Fibroblast of pulmonary artery (primary cell): ENCODE results near the gene SYT8.

Experiments used
- DNase-seq: peaks from one replicate; pipeline ENCODE4 v3.0.0-alpha.2; 2010; ENCODE audit warnings: low read depth
- H3K4me3 ChIP-seq: replicated peaks from 2 replicates; pipeline ENCODE4 v1.5.1; 2011; ENCODE audit warnings: low read depth, mild to moderate bottlenecking, control low read depth, low read length, moderate library complexity
- TF ChIP-seq, protein P1 (sequence below): IDR thresholded peaks from 2 replicates; pipeline ENCODE4 v1.5.1; 2011; ENCODE audit warnings: mild to moderate bottlenecking, control low read depth, low read length, inconsistent platforms; ENCODE audit errors: missing control alignments

Gene SYT8

DNA sequence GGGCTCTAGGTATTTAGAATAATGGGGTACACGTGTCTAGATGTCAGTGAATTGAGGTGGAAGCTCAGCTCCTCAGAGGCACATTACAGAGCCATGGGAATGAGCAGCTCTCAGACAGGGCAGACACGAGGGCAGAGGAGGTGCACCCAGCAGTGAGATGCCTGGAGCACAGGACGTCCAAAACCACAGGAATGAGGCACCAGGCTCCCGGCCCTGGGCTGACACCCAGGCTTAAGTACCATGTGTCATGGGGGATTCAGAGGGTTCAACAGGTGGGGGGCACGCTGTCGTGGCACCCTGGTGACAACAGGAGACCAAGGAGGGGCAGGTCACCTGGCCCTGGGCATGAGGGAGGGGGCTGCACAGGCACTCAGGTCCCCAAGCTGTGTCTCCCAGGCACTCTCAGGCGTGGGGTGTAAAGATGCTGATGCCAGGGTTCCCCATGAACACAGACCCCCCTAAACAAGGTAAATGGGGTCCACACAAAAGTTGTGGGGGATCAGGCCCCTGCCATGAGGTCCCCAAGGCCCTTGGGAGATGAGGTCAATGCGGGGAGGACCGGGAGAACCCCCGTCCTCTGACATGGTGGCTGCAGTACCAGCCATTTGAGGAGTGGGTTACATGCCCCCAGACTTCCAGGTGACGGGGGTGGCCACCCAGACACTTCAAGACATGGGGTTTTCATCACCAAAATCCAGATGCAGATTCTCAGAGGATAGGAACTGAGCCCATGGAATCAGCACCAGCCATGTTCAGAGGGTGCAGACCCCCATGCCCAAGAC, 5.6 kb upstream of the SYT8 start:
- DNase-seq, result peak; percentile 52
- no peak overlapping the region for H3K4me3 ChIP-seq
- TF ChIP-seq, protein P1, sequence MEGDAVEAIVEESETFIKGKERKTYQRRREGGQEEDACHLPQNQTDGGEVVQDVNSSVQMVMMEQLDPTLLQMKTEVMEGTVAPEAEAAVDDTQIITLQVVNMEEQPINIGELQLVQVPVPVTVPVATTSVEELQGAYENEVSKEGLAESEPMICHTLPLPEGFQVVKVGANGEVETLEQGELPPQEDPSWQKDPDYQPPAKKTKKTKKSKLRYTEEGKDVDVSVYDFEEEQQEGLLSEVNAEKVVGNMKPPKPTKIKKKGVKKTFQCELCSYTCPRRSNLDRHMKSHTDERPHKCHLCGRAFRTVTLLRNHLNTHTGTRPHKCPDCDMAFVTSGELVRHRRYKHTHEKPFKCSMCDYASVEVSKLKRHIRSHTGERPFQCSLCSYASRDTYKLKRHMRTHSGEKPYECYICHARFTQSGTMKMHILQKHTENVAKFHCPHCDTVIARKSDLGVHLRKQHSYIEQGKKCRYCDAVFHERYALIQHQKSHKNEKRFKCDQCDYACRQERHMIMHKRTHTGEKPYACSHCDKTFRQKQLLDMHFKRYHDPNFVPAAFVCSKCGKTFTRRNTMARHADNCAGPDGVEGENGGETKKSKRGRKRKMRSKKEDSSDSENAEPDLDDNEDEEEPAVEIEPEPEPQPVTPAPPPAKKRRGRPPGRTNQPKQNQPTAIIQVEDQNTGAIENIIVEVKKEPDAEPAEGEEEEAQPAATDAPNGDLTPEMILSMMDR, result no peak

DNA sequence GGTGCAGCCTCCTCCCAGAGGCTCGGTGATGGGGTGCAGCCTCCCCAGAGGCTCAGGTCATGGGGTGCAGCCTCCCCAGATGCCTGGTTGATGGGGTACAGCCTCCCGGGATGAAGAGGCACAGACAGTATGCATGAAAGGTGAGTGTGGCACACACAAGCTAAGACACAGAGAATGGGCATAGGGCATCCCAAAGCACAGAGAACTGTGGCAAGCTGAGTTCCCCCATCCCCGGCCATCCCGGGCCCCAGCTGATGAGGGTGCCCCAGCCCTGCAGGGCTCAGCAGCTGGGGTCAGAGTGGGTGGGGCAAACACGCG, 4.8 kb upstream of the SYT8 start:
- TF ChIP-seq, protein P1, result no peak
- H3K4me3 ChIP-seq, result no peak overlapping the region
- DNase-seq, result no peak

DNA sequence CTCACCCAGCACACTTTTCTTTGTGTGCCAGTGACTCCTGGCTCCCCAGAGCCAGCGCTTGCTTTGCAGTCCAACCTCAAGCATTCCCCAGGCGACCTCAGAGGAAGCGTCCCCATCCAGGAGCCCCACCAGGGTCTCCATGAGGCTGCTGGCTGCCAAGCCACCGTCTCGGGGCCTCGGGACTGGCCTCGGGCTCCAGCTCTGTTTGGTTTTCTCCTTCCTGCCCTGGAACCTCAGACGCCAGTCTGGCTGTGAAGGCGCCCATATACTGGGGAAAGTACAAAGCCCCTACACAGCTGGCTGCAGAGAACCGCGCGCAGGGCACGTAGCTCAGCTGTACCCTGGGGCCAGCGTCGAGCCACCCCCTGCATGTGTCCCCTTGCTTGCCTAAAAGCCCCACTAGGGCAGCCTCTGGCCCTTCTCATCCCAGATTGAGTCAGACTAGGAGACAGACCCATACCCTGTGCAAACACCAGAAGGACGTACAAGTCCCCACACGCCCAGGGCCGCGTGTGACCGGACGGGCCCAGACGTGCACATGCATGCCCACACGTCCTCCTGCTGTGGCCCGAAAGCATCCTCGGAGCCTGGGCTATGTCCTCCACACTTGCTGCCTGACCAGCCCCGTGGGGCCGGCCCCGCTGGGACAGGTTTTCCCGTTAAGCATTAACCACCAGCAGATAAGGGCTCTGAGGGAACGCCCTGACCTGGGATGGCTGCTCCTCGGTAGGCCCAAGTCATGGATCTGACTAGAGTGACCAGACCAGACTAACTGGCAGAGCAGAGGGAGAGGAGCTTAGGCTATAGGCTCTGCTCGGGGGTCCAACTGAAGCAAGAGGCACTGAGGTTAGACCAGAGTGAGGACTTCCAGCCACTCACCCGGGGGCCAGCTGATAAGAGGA, 4.2 kb upstream of the SYT8 start:
- TF ChIP-seq, protein P1, result no peak
- DNase-seq, result no peak

DNA sequence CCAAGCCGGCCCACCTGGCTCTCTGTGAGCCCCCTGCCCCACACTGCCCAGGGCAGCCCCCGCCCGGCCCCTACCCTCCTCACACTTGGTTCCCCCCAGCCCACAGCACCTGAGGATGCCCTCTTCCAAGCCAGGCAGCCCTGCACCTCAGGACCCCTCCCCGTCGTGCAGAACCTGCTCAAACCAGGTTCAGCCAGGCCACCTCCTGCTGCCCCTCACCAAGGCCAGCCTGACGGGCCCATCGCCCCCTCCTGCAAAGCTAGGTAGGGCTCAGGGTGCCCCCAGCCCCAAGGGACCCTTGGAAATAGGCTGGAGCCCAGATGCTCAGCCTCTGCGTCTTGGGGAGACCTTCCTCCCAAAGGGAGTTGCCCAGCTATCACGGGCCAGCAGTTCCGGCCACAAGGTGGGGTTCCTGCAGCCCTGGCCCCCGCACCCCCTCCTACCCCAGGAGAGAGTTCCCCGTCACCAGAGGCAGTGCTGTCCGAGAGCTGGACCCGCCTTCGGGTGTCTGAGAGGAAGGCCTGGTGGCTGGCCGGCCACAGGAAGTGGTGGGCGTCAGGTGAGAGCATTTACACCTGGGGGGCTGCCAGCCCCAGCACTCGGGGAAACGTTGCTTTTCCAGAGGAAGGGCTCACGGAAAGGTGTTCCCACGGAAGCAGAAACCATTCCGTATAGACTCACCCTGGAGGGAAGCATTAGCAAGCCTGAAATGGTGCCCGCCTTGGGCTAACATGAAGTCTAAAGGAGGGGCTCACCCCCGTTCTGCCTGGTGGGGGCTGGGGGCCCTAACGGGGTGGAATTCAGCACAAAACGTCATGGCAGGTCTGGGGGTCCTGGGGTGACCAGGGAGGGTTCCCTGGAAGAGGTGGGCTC, 3.2 kb upstream of the SYT8 start:
- TF ChIP-seq, protein P1, result no peak
- no peak overlapping the region for H3K4me3 ChIP-seq
- DNase-seq, result no peak

More for the DNA sequence above, 4.2 kb upstream of the SYT8 start:
- no peak overlapping the region for H3K4me3 ChIP-seq

DNA sequence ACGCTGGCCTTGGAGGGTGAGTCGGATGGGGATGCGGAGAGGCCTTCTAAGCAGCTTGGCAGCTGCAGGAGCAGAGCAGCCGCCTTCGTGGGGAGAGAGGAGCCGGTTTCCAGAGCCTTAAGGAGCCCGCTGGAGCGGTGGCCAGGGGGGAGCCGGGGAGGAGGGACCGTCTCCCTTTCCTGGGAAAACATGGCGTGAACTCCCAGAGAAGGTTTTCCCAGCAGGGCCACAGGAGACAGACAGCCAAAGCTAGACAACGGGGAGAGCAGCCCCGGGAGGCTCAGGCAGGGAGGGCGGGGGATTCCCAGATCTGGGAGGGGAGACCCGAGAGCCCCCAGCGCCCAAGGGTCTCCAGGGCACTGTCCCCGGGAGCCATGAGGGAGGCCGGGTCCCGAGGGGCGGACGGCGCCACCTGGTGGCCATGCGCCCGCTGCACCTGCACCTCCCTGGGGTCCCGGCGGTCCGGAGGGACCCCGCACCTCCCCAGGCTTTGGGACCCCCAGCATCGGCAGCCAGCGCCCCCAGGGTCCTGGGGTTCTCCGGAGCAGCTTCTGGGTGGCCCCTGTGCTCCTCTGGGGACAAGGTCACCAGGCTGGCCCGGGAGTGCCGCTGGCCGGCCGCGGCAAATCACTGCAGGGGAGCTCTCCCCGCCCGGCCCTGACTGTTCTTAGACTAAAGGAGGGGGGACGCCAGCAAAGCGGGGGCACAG, 2.4 kb upstream of the SYT8 start:
- TF ChIP-seq, protein P1, result peak; percentile 62
- H3K4me3 ChIP-seq, result no peak overlapping the region
- DNase-seq, result peak; percentile 14

DNA sequence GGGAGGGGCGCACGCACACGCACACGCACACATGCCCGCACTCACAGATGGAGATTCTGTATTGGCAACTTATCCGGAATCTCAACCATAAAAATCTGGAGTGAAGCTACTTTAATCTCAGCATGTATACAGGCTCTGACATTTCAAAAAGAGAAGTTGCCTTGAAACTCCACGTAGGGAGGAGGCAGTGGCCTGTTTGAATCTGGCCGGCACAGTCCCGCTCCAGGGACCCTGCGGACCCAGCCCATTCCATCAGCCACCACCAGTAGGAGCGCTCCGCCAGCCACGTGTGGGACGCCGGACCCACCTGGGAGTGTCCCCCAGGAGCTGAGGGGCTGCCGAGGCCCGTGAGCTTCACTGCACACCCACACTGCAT, 1.9 kb upstream of the SYT8 start:
- no peak for DNase-seq
- TF ChIP-seq, protein P1, result no peak
- no peak overlapping the region for H3K4me3 ChIP-seq
